Body of pancreas (tissue), 4 donors: ENCODE results near the gene XRCC4.

Experiments used
- POLR2A ChIP-seq, 3 donors: fragments of 450-650 bp; IDR thresholded peaks; one replicate each; pipeline ENCODE4 v1.6.1; 2016; ENCODE audit warnings: antibody characterized with exemption in 3 of 3, mild to moderate bottlenecking in 2 of 3
- TF ChIP-seq, protein P1 (sequence below), 7 experiments: fragments of 450-650 bp in 4 of 7; fragments of 200-600 bp in 3 of 7; sonication (generic) in 3 of 7; IDR thresholded peaks; one replicate each; pipeline ENCODE4 v1.5.1; 2016 to 2019; ENCODE audit warnings: antibody characterized with exemption in 7 of 7

- no peak for TF ChIP-seq POLR2A (IDR thresholded peaks at IDR 0.05)
- TF ChIP-seq, protein P1, sequence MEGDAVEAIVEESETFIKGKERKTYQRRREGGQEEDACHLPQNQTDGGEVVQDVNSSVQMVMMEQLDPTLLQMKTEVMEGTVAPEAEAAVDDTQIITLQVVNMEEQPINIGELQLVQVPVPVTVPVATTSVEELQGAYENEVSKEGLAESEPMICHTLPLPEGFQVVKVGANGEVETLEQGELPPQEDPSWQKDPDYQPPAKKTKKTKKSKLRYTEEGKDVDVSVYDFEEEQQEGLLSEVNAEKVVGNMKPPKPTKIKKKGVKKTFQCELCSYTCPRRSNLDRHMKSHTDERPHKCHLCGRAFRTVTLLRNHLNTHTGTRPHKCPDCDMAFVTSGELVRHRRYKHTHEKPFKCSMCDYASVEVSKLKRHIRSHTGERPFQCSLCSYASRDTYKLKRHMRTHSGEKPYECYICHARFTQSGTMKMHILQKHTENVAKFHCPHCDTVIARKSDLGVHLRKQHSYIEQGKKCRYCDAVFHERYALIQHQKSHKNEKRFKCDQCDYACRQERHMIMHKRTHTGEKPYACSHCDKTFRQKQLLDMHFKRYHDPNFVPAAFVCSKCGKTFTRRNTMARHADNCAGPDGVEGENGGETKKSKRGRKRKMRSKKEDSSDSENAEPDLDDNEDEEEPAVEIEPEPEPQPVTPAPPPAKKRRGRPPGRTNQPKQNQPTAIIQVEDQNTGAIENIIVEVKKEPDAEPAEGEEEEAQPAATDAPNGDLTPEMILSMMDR (IDR thresholded peaks at IDR 0.05): no peak
Measured at GRCh38 chr5:83342465-83342864, 265.1 kb downstream of the XRCC4 start.
